CD4-positive, CD25-positive, alpha-beta regulatory T cell (primary cell): ENCODE data around the gene XPOT. TPM values are rescaled to one million over a fixed set of nuclear protein-coding genes. Genes with fewer than 3 reads are reported as not detected.

ENCODE experiments used
- ATAC-seq, 2 donors: fragments of 150-1000 bp; cut with Tn5 transposase; one replicate each; pipeline ENCODE4 v1.10.0; 2021; ENCODE audit warnings: low read depth in 2 of 2, moderate number of reproducible peaks in 2 of 2, moderate library complexity in 1 of 2
- DNase-seq, 3 donors: peaks; one replicate each; pipeline versions ENCODE4 v3.0.0 to v3.0.0-alpha.2; 2012 to 2022; ENCODE audit warnings: mixed read lengths in 1 of 3
- H3K27ac ChIP-seq: one replicate; pipeline ENCODE4 v1.7.0; 2013; ENCODE audit warnings: mild to moderate bottlenecking, low read length; ENCODE audit not compliant: insufficient read depth, poor library complexity, severe bottlenecking
- H3K27me3 ChIP-seq: one replicate; pipeline ENCODE4 v1.7.0; 2013; ENCODE audit warnings: low read length; ENCODE audit not compliant: control insufficient read depth, insufficient read depth
- H3K36me3 ChIP-seq: one replicate; pipeline ENCODE4 v1.7.0; 2013; ENCODE audit warnings: mild to moderate bottlenecking, low read length, moderate library complexity; ENCODE audit not compliant: control insufficient read depth, insufficient read depth
- H3K4me1 ChIP-seq: 2 replicates; pipeline ENCODE4 v1.7.0; 2013; ENCODE audit warnings: mild to moderate bottlenecking, low read length; ENCODE audit not compliant: insufficient read depth, control insufficient read depth, poor library complexity, severe bottlenecking
- H3K4me3 ChIP-seq: one replicate; pipeline ENCODE4 v1.7.0; 2013; ENCODE audit warnings: low read depth, mild to moderate bottlenecking, low read length, moderate library complexity
- H3K9me3 ChIP-seq, 2 experiments: 1 replicate in 1 of 2; 2 replicates in 1 of 2; pipeline ENCODE4 v1.7.0; 2013; ENCODE audit warnings: low read length in 2 of 2, mild to moderate bottlenecking in 1 of 2, moderate library complexity in 1 of 2; ENCODE audit not compliant: control insufficient read depth in 2 of 2
- H3K27ac Mint-ChIP-seq, 3 donors: one replicate each; pipeline ENCODE4 v1.8.0; 2020 to 2022; ENCODE audit warnings: mild to moderate bottlenecking in 3 of 3, mixed read lengths in 3 of 3, moderate library complexity in 2 of 3
- H3K27me3 Mint-ChIP-seq: one replicate; pipeline ENCODE4 v1.8.0; 2022; ENCODE audit warnings: mild to moderate bottlenecking, mixed read lengths
- H3K36me3 Mint-ChIP-seq: one replicate; pipeline ENCODE4 v1.8.0; 2020; ENCODE audit warnings: mixed read lengths
- H3K4me1 Mint-ChIP-seq, 4 donors: one replicate each; pipeline ENCODE4 v1.8.0; 2020 to 2022; ENCODE audit warnings: mixed read lengths in 4 of 4, mild to moderate bottlenecking in 1 of 4
- H3K4me3 Mint-ChIP-seq, 4 donors: one replicate each; pipeline ENCODE4 v1.8.0; 2020 to 2022; ENCODE audit warnings: mild to moderate bottlenecking in 4 of 4, mixed read lengths in 4 of 4, moderate library complexity in 3 of 4
- H3K9me3 Mint-ChIP-seq, 7 donors: one replicate each; pipeline ENCODE4 v1.8.0; 2020 to 2022; ENCODE audit warnings: mixed read lengths in 7 of 7, mild to moderate bottlenecking in 3 of 7, moderate library complexity in 2 of 7
- polyA plus RNA-seq, 4 donors: library from polyadenylated mRNA; unstranded; fragments of 300-500 nt; fragmentation: Illumina TruSeq; gene quantifications; one replicate each; pipeline ENCODE4 v1.2.3, GENCODE V29; 2021
- total RNA-seq: library from RNA; stranded (reverse); gene quantifications from one replicate; pipeline ENCODE4 v1.2.3, GENCODE V29; 2022

The XPOT gene
- total and polyA plus RNA-seq, 5 donors from 2014 or later: 27.7 to 59.6 (median 37.0) TPM

GRCh38 chr12:64450057-64450640, 46.0 kb downstream of the XPOT start:
- H3K27ac ChIP-seq: no peak overlapping the region
- H3K9me3 ChIP-seq: no peaks in the 10 kb centered on the region
- H3K9me3 Mint-ChIP-seq: no peaks in the 10 kb centered on the region
- peaks cover 22 to 45% (median 35%) of the 10 kb centered on the region in 4 donors for H3K4me1 Mint-ChIP-seq
- peak overlapping the region; percentile 6 to 98 (median 97) for H3K27ac Mint-ChIP-seq
- H3K36me3 Mint-ChIP-seq: peaks cover 11% of the 10 kb centered on the region
- peak overlapping the region; percentile 75 to 97 (median 92) for H3K4me3 Mint-ChIP-seq
- peaks cover 36% of the 10 kb centered on the region for H3K4me1 ChIP-seq
- H3K27me3 ChIP-seq: no peaks in the 10 kb centered on the region
- ATAC-seq (no peak), DNase-seq (no peak)
- H3K27me3 Mint-ChIP-seq: no peaks in the 10 kb centered on the region
- H3K4me3 ChIP-seq: peak overlapping the region; percentile 13
- peaks cover 12% of the 10 kb centered on the region for H3K36me3 ChIP-seq

- Histone ChIP-seq H3K27me3 (no peaks in the 10 kb centered on the region), H3K4me3 (peak overlapping the region; percentile 71), H3K9me3 (no peaks in the 10 kb centered on the region), H3K36me3 (peaks cover 5% of the 10 kb centered on the region), H3K27ac (peak overlapping the region; percentile 84), H3K4me1 (peaks cover 44% of the 10 kb centered on the region)
- H3K4me3 Mint-ChIP-seq: peak overlapping the region; percentile 92 to 97 (median 92)
- ATAC-seq: no peak
- peaks cover 12% of the 10 kb centered on the region for H3K36me3 Mint-ChIP-seq
- DNase-seq: peak in 1 of 3 donors; percentile 4
- H3K9me3 Mint-ChIP-seq: no peaks in the 10 kb centered on the region
- no peaks in the 10 kb centered on the region for H3K27me3 Mint-ChIP-seq
- peaks cover 29 to 53% (median 41%) of the 10 kb centered on the region in 4 donors for H3K4me1 Mint-ChIP-seq
- peak overlapping the region; percentile 95 to 98 (median 97) for H3K27ac Mint-ChIP-seq
Observed at GRCh38 chr12:64450711-64451486, 46.7 kb downstream of the XPOT start.

- peak; percentile 49 to 67 (median 60) for DNase-seq
- peak within 1 kb of the TSS; percentile 84 for H3K27ac ChIP-seq
- peaks cover 2% of the 10 kb centered on the region for H3K36me3 ChIP-seq
- Mint-ChIP-seq H3K27ac (peak within 1 kb of the TSS; percentile 96 to 98 (median 97)), H3K27me3 (no peaks in the 10 kb centered on the region), H3K9me3 (no peaks in the 10 kb centered on the region), H3K4me1 (peaks cover 28 to 53% (median 38%) of the 10 kb centered on the region in 4 donors), H3K4me3 (peak within 1 kb of the TSS; percentile 96 to 99 (median 97)), H3K36me3 (peaks cover 10% of the 10 kb centered on the region)
- no peaks in the 10 kb centered on the region for H3K9me3 ChIP-seq
- H3K27me3 ChIP-seq: no peaks in the 10 kb centered on the region
- H3K4me3 ChIP-seq: peak within 1 kb of the TSS; percentile 100
- H3K4me1 ChIP-seq: peaks cover 54% of the 10 kb centered on the region
- peak; percentile 64 to 68 for ATAC-seq
Observed at GRCh38 chr12:64451687-64452558, 47.7 kb downstream of the XPOT start, which contains the start of gene TBK1. TSS of gene TBK1 (plus strand) at chr12:64452120. CDS start at chr12:64455871, 3,751 bp downstream.

GRCh38 chr12:64452559-64453329, 48.6 kb downstream of the XPOT start:
- Histone ChIP-seq H3K27ac (peak overlapping the region; percentile 84), H3K9me3 (no peaks in the 10 kb centered on the region), H3K4me3 (peak overlapping the region; percentile 100), H3K36me3 (peaks cover 2% of the 10 kb centered on the region), H3K27me3 (no peaks in the 10 kb centered on the region), H3K4me1 (peaks cover 62% of the 10 kb centered on the region)
- DNase-seq (peak in 1 of 3 donors; percentile 54), ATAC-seq (peak; percentile 5 to 14)
- peaks cover 36 to 59% (median 46%) of the 10 kb centered on the region in 4 donors for H3K4me1 Mint-ChIP-seq
- H3K27ac Mint-ChIP-seq: peak overlapping the region; percentile 95 to 98 (median 96)
- H3K36me3 Mint-ChIP-seq: peaks cover 7% of the 10 kb centered on the region
- H3K27me3 Mint-ChIP-seq: no peaks in the 10 kb centered on the region
- H3K9me3 Mint-ChIP-seq: no peaks in the 10 kb centered on the region
- H3K4me3 Mint-ChIP-seq: peak overlapping the region; percentile 96 to 99 (median 97)

GRCh38 chr12:64455506-64455905, 51.3 kb downstream of the XPOT start:
- H3K9me3 ChIP-seq: no peaks in the 10 kb centered on the region
- Mint-ChIP-seq H3K36me3 (peaks cover 12% of the 10 kb centered on the region), H3K4me3 (peak overlapping the region; percentile 54 to 79 (median 70)), H3K27me3 (no peaks in the 10 kb centered on the region), H3K9me3 (no peaks in the 10 kb centered on the region), H3K27ac (peak overlapping the region in 2 of 3 donors; percentile 71 to 89), H3K4me1 (peaks cover 50 to 76% (median 61%) of the 10 kb centered on the region in 4 donors)
- DNase-seq (no peak), ATAC-seq (no peak)
- no peaks in the 10 kb centered on the region for H3K27me3 ChIP-seq
- H3K4me1 ChIP-seq: peaks cover 81% of the 10 kb centered on the region
- H3K4me3 ChIP-seq: peak overlapping the region; percentile 49
- peak overlapping the region; percentile 83 for H3K27ac ChIP-seq
- H3K36me3 ChIP-seq: peaks cover 2% of the 10 kb centered on the region

- H3K4me3 Mint-ChIP-seq: peak overlapping the region; percentile 54 to 79 (median 70)
Observed at GRCh38 chr12:64456119-64456518, 51.9 kb downstream of the XPOT start.

More at GRCh38 chr12:64456119-64456518, 51.9 kb downstream of the XPOT start:
- no peaks in the 10 kb centered on the region for H3K9me3 Mint-ChIP-seq
- DNase-seq (peak in 1 of 3 donors; percentile 5), ATAC-seq (no peak)
- peaks cover 45 to 70% (median 57%) of the 10 kb centered on the region in 4 donors for H3K4me1 Mint-ChIP-seq
- Histone ChIP-seq H3K9me3 (no peaks in the 10 kb centered on the region), H3K27me3 (no peaks in the 10 kb centered on the region), H3K36me3 (peaks cover 2% of the 10 kb centered on the region), H3K4me1 (peaks cover 75% of the 10 kb centered on the region), H3K4me3 (peak overlapping the region; percentile 49), H3K27ac (peak overlapping the region; percentile 83)
- H3K36me3 Mint-ChIP-seq: peaks cover 12% of the 10 kb centered on the region
- peak overlapping the region; percentile 71 to 98 (median 89) for H3K27ac Mint-ChIP-seq
- no peaks in the 10 kb centered on the region for H3K27me3 Mint-ChIP-seq
